ENCODE data around the gene CNGA1. TPM values are rescaled to one million over a fixed set of nuclear protein-coding genes. Genes with fewer than 3 reads are reported as not detected.
"Not testable (repeated sequence)": the region's sequence is repeated elsewhere in the genome, so short reads cannot be mapped to it uniquely, and the experiment has no call there.

CNGA1 gene
- total RNA-seq, 1 experiment from 2014 or later: not detected

GRCh38 chr4:47923261-47923608 lies 93.2 kb downstream of the CNGA1 start:
- DNase-seq (ENCODE audit: low read depth); in situ Hi-C loops (cut with HindIII; ENCODE audit: low pct_unique_long_range_greater_than_20kb, low sequenced_read_pairs): not testable (repeated sequence)

GRCh38 chr4:47922436-47923260 lies 93.8 kb downstream of the CNGA1 start:
- DNase-seq (ENCODE audit: low read depth); in situ Hi-C loops (cut with HindIII; ENCODE audit: low pct_unique_long_range_greater_than_20kb, low sequenced_read_pairs): not testable (repeated sequence)

GRCh38 chr4:47917163-47917562 lies 99.3 kb downstream of the CNGA1 start:
- DNase-seq (ENCODE audit: low read depth); in situ Hi-C loops (cut with HindIII; ENCODE audit: low pct_unique_long_range_greater_than_20kb, low sequenced_read_pairs): not testable (repeated sequence)

- in situ Hi-C loops (cut with HindIII; ENCODE audit: low pct_unique_long_range_greater_than_20kb, low sequenced_read_pairs): no loop called here
- no peak for DNase-seq (ENCODE audit: low read depth)
Measured at GRCh38 chr4:47915378-47915777, 101.1 kb downstream of the CNGA1 start.

- no peak for DNase-seq (ENCODE audit: low read depth)
- in situ Hi-C loops (cut with HindIII; ENCODE audit: low pct_unique_long_range_greater_than_20kb, low sequenced_read_pairs): no loop called here
Measured at GRCh38 chr4:47914926-47915237, 101.6 kb downstream of the CNGA1 start.

GRCh38 chr4:47914220-47914925 lies 102.1 kb downstream of the CNGA1 start, which contains the start of gene NFXL1:
Gene NFXL1, minus strand, starts transcription at chr4:47914583. Its CDS starts 380 bp downstream, at chr4:47914203.
- in situ Hi-C loops (cut with HindIII; ENCODE audit: low pct_unique_long_range_greater_than_20kb, low sequenced_read_pairs): no loop called here
- DNase-seq (ENCODE audit: low read depth): peak; percentile 90

- no peak for DNase-seq (ENCODE audit: low read depth)
- in situ Hi-C loops (cut with HindIII; ENCODE audit: low pct_unique_long_range_greater_than_20kb, low sequenced_read_pairs): no loop called here
Measured at GRCh38 chr4:47913861-47914219, 102.6 kb downstream of the CNGA1 start.

- in situ Hi-C loops (cut with HindIII; ENCODE audit: low pct_unique_long_range_greater_than_20kb, low sequenced_read_pairs): no loop called here
- DNase-seq (ENCODE audit: low read depth): peak; percentile 27
Measured at GRCh38 chr4:47913330-47913729, 103.2 kb downstream of the CNGA1 start.

- in situ Hi-C loops (cut with HindIII; ENCODE audit: low pct_unique_long_range_greater_than_20kb, low sequenced_read_pairs): no loop called here
- DNase-seq (ENCODE audit: low read depth): no peak
Measured at GRCh38 chr4:47907089-47907646, 109.3 kb downstream of the CNGA1 start.

GRCh38 chr4:47899639-47900038 lies 116.8 kb downstream of the CNGA1 start:
- in situ Hi-C loops (cut with HindIII; ENCODE audit: low pct_unique_long_range_greater_than_20kb, low sequenced_read_pairs): no loop called here
- no peak for DNase-seq (ENCODE audit: low read depth)

GRCh38 chr4:47891928-47892327 lies 124.6 kb downstream of the CNGA1 start:
- in situ Hi-C loops (cut with HindIII; ENCODE audit: low pct_unique_long_range_greater_than_20kb, low sequenced_read_pairs): no loop called here
- no peak for DNase-seq (ENCODE audit: low read depth)

Other genes with a start within 250 kb of the CNGA1 start
- 0.20 TPM in 1 of 2 replicates, not detected in the other for gene CORIN, start 178.6 kb downstream of the CNGA1 start, total RNA-seq (2014; rRNA removed; shearing (Covaris generic); ENCODE audit: low replicate concordance)
- gene NFXL1, start 102.1 kb downstream of the CNGA1 start, total RNA-seq (2014; rRNA removed; shearing (Covaris generic); ENCODE audit: low replicate concordance): 3.2 and 4.3 TPM in 2 replicates
- gene NIPAL1, start 91 bp upstream of the CNGA1 start, total RNA-seq (2014; rRNA removed; shearing (Covaris generic); ENCODE audit: low replicate concordance): 2.5 and 3.0 TPM in 2 replicates
- gene TXK, start 117.6 kb upstream of the CNGA1 start, total RNA-seq (2014; rRNA removed; shearing (Covaris generic); ENCODE audit: low replicate concordance): 0.38 TPM in 1 of 2 replicates, not detected in the other

Data from Caki2 (cell line).